Bronchial epithelial cell (primary cell): ENCODE measurements around the gene ZNF133. TPM values are rescaled to one million over a fixed set of nuclear protein-coding genes. Genes with fewer than 3 reads are reported as not detected.
"Not testable (repeated sequence)": the region's sequence is repeated elsewhere in the genome, so short reads cannot be mapped to it uniquely, and the experiment has no call there.

ENCODE experiments used
- DNase-seq: peaks from one replicate; pipeline ENCODE4 v3.0.0-alpha.2; 2010; ENCODE audit warnings: low read depth
- FAIRE-seq: peaks from 2 replicates; lab custom pipeline; 2011; peaks lifted over from hg19 to GRCh38; lab: Jason Lieb, UNC
- H3K27me3 ChIP-seq: 2 replicates; pipeline ENCODE4 v1.5.1; 2011; ENCODE audit warnings: low read length; ENCODE audit not compliant: control insufficient read depth, insufficient read depth
- H3K36me3 ChIP-seq: 2 replicates; pipeline ENCODE4 v1.5.1; 2011; ENCODE audit warnings: low read length; ENCODE audit not compliant: control insufficient read depth, insufficient read depth
- H3K4me3 ChIP-seq: 2 replicates; pipeline ENCODE4 v1.5.1; 2011; ENCODE audit warnings: mild to moderate bottlenecking, low read depth, low read length, control low read depth
- total RNA-seq: library from RNA; depleted of rRNA; stranded (reverse); fragments of >200 nt; gene quantifications from 2 replicates; pipeline ENCODE4 v1.2.1, GENCODE V29; 2014
- TF ChIP-seq, protein P1 (sequence below): IDR thresholded peaks from 2 replicates; pipeline ENCODE4 v1.5.1; 2011; ENCODE audit warnings: mild to moderate bottlenecking, moderate library complexity, low read length, control low read depth, inconsistent platforms; ENCODE audit not compliant: insufficient read depth, severe bottlenecking

The ZNF133 gene
- total RNA-seq, 1 donor from 2014 or later: 30.8 TPM

DNA sequence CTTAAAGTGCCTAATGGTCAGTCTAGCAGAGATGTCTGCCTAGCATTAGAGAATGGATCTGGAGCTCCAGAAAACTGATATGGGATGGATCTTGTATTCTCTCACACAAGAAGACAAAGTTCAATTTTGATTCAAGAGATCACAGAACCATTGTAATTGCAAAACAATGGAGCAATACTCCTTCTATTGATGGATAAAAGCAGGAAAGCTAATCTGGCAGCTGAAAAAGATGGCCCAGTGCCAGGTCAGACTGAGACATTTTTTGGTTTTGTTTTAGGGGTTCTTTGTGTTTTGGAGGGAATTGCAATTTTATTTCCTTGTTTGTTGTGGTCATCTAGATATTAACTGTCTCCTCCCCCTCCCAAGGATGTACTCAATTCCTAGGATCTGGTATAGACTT is 14.6 kb upstream of the ZNF133 start:
- FAIRE-seq (no peak), DNase-seq (no peak)
- Histone ChIP-seq H3K4me3 (no peak overlapping the region), H3K27me3 (no peaks in the 10 kb centered on the region), H3K36me3 (no peaks in the 10 kb centered on the region)
- TF ChIP-seq, protein P1, sequence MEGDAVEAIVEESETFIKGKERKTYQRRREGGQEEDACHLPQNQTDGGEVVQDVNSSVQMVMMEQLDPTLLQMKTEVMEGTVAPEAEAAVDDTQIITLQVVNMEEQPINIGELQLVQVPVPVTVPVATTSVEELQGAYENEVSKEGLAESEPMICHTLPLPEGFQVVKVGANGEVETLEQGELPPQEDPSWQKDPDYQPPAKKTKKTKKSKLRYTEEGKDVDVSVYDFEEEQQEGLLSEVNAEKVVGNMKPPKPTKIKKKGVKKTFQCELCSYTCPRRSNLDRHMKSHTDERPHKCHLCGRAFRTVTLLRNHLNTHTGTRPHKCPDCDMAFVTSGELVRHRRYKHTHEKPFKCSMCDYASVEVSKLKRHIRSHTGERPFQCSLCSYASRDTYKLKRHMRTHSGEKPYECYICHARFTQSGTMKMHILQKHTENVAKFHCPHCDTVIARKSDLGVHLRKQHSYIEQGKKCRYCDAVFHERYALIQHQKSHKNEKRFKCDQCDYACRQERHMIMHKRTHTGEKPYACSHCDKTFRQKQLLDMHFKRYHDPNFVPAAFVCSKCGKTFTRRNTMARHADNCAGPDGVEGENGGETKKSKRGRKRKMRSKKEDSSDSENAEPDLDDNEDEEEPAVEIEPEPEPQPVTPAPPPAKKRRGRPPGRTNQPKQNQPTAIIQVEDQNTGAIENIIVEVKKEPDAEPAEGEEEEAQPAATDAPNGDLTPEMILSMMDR: no peak

DNA sequence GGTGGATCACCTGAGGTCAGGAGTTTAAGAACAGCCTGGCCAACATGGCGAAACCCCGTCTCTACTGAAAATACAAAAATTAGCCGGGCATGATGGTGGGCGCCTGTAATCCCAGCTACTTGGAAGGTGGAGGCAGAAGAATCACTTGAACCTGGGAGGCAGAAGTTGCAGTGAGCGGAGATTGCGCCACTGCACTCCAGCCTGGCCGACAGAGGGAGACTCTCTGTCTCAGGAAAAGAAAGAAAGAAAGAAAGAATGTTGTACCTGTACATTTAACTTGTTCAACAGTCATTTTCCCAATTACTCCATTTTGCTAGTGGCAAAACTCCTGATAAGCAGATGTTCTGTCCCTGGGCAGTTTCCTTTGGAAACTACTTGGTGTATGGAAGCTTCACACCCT is 12.4 kb upstream of the ZNF133 start:
- DNase-seq, H3K4me3 ChIP-seq, FAIRE-seq, H3K36me3 ChIP-seq, H3K27me3 ChIP-seq: not testable (repeated sequence)
- TF ChIP-seq, protein P1: peak; percentile 4

DNA sequence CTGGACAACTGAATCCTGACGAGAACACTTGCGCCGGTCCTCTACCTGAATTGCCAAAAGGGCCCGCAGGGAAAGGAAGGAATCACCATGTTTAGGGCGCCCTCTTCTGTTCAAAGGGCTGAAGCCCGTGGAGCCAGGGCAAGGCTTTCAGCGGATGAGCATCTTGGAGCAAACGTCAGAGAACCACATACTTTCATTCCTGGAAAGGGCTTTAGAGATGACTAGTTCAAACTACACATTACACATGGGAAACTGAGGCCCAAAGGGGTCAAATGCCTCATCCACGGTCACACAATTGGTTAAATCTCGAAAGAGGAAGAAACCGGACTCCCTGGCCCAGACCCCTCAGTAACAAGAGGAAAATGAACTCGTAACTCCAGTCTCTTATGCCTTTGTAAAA is 11.5 kb upstream of the ZNF133 start:
- TF ChIP-seq, protein P1: peak; percentile 92

DNA sequence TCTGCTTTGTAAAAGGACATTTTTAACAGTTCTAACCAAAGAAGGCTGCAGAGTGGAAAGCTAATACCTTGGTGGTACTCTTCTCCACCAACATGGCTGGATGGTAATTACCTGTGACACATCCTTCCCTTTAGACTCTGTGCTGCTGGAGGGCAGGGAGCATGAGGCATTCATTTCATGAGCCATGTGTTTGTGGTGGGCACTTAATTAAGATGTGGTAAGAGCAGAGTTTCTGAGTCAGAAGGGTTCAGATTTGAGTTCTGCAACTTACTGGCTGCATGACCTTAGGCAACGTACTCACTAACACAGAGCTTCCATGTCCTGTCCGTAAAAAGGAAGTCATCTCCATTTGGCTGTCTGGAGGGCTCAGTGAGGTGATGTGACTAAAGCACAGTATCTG is 9.1 kb upstream of the ZNF133 start:
- FAIRE-seq: no peak
- no peaks in the 10 kb centered on the region for H3K27me3 ChIP-seq
- peak; percentile 47 for DNase-seq
- H3K36me3 ChIP-seq: no peaks in the 10 kb centered on the region
- H3K4me3 ChIP-seq: no peak overlapping the region
- TF ChIP-seq, protein P1: no peak

More for the DNA sequence above, 11.5 kb upstream of the ZNF133 start:
- peak; percentile 60 for DNase-seq
- no peaks in the 10 kb centered on the region for H3K36me3 ChIP-seq
- FAIRE-seq: no peak
- H3K27me3 ChIP-seq: no peaks in the 10 kb centered on the region
- H3K4me3 ChIP-seq: no peak overlapping the region

DNA sequence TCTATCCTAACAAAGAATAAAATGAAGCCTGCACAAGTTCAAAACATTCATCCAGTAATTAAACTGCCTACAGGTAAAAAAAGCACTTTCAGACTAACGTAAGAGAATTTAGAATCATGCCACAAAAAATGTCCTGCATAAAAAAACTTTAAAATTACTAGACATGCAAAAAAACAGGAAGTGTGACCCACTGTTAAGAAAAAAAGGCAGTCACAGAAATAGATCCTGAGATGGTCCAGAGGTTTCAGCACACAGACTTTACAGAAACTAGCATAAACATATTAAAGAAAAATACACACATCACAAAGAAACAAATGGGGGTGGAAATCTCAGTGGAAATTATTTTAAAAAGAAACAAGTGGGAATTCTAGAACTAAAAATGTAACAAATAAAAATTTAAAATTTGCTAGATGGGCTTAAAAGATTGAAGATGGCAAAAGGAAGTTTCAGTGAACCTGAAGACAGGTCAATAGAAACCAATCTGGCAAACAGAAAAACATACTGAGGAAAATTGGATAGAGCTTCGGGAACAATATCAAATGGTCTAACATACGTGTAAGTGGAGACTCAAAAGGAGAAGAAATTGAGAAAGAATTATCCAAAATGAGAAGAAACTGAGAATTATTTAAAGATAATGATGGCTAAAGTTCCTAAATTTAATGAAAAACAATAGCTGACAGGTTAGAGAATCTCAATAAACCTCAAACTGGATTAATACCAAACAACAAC is 3.4 kb upstream of the ZNF133 start:
- H3K36me3 ChIP-seq: no peaks in the 10 kb centered on the region
- FAIRE-seq (no peak), DNase-seq (no peak)
- H3K4me3 ChIP-seq: no peak overlapping the region
- H3K27me3 ChIP-seq: no peaks in the 10 kb centered on the region
- TF ChIP-seq, protein P1: no peak

DNA sequence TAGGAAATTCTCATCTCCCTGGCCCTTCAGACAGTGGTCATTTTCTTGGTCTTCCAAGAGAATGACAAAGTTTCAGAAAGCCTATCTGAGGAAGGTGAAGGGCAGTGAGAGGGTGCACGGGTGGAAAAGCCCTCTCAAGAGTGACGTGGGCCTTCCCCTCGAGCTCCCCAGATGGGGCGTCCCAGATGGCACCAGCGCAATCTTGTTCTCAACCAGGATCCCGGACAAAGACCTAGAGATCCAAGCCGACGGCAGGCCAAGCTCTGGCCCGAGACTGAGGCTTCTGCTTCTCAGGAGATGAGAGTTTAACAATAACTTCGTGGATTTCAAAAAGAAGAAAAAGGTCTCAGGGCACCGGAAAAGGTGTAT is 797 bp upstream of the ZNF133 start:
- TF ChIP-seq, protein P1: no peak
- Histone ChIP-seq H3K27me3 (no peaks in the 10 kb centered on the region), H3K4me3 (peak overlapping the region; percentile 95), H3K36me3 (peaks cover 6% of the 10 kb centered on the region)
- DNase-seq (no peak), FAIRE-seq (no peak)
